GM10266 (cell line): Measurements from ENCODE around the gene IRAK3.

Source experiments
- DNase-seq: peaks from one replicate; pipeline ENCODE4 v3.0.0; 2012; ENCODE audit errors: extremely low spot score
- TF ChIP-seq, protein P1 (sequence below): IDR thresholded peaks from 2 replicates; pipeline ENCODE4 v1.5.1; 2012; ENCODE audit warnings: mild to moderate bottlenecking, low read depth; ENCODE audit not compliant: control insufficient read depth, insufficient read depth; ENCODE audit errors: missing control alignments

Gene IRAK3

DNA sequence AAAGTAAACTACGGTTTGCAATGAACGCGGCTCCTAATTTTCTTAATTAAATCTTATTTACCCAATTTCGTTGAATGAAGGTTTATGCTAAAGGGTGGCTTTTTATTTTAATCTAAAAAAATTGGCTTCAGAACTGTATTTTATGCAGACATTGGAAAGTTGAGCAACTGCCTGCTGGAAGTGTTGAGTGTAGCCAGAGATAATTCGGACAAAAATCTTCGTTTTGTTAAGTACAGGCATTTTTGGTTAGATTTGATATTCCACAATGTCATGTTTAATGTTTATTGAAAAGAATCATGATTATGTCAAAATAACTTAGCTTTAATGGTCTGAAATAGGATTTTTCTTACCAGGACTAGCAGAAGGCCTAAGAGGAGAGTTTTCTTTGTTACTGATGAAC, 875 bp downstream of the IRAK3 start:
- no peak for DNase-seq
- TF ChIP-seq, protein P1, sequence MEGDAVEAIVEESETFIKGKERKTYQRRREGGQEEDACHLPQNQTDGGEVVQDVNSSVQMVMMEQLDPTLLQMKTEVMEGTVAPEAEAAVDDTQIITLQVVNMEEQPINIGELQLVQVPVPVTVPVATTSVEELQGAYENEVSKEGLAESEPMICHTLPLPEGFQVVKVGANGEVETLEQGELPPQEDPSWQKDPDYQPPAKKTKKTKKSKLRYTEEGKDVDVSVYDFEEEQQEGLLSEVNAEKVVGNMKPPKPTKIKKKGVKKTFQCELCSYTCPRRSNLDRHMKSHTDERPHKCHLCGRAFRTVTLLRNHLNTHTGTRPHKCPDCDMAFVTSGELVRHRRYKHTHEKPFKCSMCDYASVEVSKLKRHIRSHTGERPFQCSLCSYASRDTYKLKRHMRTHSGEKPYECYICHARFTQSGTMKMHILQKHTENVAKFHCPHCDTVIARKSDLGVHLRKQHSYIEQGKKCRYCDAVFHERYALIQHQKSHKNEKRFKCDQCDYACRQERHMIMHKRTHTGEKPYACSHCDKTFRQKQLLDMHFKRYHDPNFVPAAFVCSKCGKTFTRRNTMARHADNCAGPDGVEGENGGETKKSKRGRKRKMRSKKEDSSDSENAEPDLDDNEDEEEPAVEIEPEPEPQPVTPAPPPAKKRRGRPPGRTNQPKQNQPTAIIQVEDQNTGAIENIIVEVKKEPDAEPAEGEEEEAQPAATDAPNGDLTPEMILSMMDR, result no peak

DNA sequence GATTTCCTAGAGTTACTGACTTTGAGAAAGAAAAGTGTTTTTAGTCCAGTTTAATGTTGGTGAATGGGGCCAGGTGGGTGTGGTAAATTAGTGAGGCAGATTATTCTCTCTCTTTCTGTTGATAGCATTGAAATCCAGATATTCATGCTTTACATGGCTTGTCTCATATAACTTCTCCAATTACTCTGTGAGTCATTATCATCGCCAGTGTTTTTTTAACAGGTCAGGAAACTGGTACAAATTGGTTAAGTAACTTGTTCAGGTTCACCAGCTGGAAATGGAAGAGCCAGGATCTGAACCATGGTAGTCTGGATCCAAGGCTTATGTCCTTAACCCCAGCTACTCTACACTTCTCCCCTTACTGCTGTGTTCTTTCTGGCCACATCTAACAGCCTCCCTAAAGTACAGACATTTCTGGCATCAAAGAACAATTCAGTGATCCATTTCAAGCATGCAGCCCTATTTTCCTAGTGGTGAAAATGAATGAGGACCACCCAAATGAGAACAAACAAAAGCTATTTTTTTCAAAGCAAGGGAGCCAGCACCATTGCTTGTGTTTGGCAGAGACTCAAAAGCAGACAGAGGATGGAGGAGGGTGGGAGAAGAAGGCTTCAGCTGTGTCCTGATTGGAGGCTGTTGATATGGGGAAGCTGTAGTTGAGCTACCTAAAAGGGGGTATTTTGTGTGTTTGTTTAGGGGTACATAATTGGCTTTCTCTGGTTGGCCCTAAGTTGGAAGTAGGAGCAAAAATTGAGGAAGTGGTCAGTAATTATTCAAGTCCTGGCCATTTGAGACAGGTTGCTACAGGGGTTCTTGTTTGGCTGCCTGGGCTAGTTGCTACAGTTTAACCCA, 1.7 kb downstream of the IRAK3 start:
- no peak for DNase-seq
- TF ChIP-seq, protein P1, result no peak

DNA sequence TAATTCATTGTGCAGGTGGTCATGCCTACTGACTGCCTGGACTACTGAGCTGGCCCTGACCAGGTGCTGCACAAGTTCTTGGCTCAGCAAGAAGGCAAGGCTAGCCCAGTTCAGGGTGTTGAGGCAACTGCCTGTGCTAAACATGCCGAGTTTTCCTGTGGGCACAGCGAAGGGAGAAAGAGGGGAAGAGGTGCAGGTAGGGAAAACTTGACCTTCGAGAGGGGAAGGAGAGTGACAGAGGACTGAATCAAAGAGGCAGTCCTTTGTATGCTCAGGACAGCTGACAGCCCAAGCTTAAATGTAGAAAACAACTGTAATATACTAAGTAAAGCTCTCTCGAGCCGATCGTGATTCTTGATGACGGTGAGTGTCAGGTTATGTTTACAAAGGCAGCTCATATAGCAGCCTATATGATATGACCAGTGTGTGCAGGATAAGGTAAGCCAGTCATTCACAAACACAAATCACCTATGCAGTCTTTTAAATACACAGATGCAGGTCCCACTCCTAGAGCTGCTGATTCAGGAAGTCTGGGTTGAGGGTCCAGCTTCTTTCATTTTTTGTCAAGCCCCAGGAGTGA, 2.6 kb downstream of the IRAK3 start:
- TF ChIP-seq, protein P1, result no peak
- no peak for DNase-seq

DNA sequence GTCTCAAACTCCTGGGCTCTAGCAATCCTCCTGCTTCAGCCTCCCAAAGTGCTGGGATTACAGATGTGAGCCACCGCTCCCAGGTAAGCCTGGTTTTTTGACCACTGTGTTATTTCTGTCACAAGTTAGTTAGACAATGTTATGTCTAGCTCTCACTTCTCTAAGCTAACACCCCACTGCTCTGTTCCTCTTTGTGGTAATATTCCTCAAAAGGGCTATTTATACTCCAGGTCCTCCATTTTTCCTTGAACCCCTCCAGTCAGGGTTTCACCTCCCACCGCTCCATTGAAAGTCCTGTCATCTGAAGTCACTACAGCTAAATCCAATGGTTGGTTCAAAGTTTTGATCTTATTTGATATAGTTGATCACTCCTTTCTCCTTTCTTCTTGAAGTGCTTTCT, 5.1 kb downstream of the IRAK3 start:
- TF ChIP-seq, protein P1, result no peak
- DNase-seq, result no peak

DNA sequence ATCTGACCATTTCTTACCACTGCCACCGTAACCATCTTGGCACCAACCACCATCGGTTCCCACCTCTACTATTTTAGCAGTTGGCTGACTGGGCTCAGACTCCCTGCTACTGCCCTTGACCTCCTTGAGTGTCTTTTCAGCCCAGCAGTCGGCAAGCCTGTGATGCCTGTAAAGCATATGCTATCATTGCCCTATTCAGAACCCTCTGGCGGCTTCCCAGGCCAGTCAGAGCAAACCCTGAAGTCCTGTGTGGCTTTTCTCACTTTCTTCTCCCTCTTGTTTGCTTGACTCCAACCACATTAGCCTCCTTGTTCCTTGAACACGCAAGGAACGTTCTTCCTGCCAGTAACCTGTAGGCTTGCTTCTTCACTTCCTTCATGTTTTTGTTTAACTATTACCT, 6.2 kb downstream of the IRAK3 start:
- DNase-seq, result no peak
- TF ChIP-seq, protein P1, result no peak

DNA sequence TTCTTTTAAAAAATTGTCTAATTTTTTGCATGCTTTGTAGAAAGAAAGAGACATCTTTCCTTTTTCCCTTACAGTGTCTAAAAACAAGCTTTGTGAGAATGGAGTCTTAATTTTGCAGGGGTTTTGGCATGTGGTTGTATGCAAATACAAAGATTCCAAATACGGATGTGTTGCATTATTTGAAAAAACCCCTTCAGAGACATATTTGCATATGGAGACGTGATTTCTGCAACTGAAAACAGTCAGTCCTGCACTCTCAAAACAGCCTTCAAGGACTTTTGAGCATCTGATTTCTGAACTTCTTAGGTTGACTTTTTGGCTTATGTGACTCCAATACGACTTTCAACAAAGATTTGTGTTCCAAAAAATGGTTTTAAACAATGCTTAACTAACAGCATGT, 7.8 kb downstream of the IRAK3 start:
- peak; percentile 50 for DNase-seq
- TF ChIP-seq, protein P1, result no peak

DNA sequence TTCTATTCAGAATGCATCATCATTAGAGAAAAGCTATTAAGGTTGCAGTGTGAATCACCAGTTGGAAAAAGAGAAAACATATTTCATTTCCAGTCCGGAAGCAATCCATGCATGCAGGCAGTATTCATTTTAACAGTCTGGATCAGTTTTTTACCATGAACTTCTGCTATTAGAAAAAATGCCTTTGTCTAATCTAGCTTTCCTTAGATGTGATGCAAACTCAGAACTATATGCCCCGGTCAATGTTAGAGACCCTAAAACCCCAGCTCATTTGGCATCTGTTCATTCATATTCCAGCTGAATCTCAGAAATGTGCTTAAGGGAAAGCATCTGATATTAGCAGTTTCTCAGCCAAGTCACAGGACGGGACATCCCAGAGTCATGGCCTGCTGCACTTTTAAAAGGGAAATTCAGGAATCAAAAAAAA, 8.5 kb downstream of the IRAK3 start:
- TF ChIP-seq, protein P1, result no peak
- no peak for DNase-seq
